HEK293T (cell line): ENCODE data around the gene ANAPC1.
"Not testable (repeated sequence)": the region's sequence is repeated elsewhere in the genome, so short reads cannot be mapped to it uniquely, and the experiment has no call there.

Experiments
- ARNT ChIP-seq: fragments of 450-650 bp; IDR thresholded peaks from 2 replicates; pipeline ENCODE4 v1.6.1; 2017; ENCODE audit warnings: mild to moderate bottlenecking
- BHLHE40 ChIP-seq: fragments of 450-650 bp; IDR thresholded peaks from 2 replicates; pipeline ENCODE4 v1.6.1; 2016; ENCODE audit warnings: mild to moderate bottlenecking, moderate library complexity, borderline replicate concordance
- CTBP1 ChIP-seq: fragments of 450-650 bp; IDR thresholded peaks from 2 replicates; pipeline ENCODE4 v1.6.1; 2016; ENCODE audit warnings: borderline replicate concordance
- ELF4 ChIP-seq: fragments of 450-650 bp; IDR thresholded peaks from 2 replicates; pipeline ENCODE4 v1.6.1; 2017; ENCODE audit warnings: antibody characterized with exemption
- FOXA1 ChIP-seq: fragments of 450-650 bp; IDR thresholded peaks from 2 replicates; pipeline ENCODE4 v1.6.1; 2016; ENCODE audit warnings: mild to moderate bottlenecking
- FOXK2 ChIP-seq: fragments of 450-650 bp; IDR thresholded peaks from 2 replicates; pipeline ENCODE4 v1.6.1; 2016; ENCODE audit warnings: mild to moderate bottlenecking
- HDGF ChIP-seq: fragments of 450-650 bp; IDR thresholded peaks from 2 replicates; pipeline ENCODE4 v1.6.1; 2017; ENCODE audit warnings: antibody characterized with exemption, borderline replicate concordance
- LEF1 ChIP-seq: fragments of 450-650 bp; IDR thresholded peaks from 2 replicates; pipeline ENCODE4 v1.6.1; 2017; ENCODE audit warnings: mild to moderate bottlenecking, borderline replicate concordance
- SP1 ChIP-seq: fragments of 450-650 bp; IDR thresholded peaks from 2 replicates; pipeline ENCODE4 v1.6.1; 2017
- SUZ12 ChIP-seq: fragments of 450-650 bp; IDR thresholded peaks from 2 replicates; pipeline ENCODE4 v1.6.1; 2016; ENCODE audit warnings: mild to moderate bottlenecking
- TARDBP ChIP-seq: fragments of 450-650 bp; IDR thresholded peaks from 2 replicates; pipeline ENCODE4 v1.6.1; 2016
- ZNF384 ChIP-seq: fragments of 450-650 bp; IDR thresholded peaks from 2 replicates; pipeline ENCODE4 v1.6.1; 2016

- not testable (repeated sequence) for TF ChIP-seq ELF4, FOXA1, HDGF, CTBP1, BHLHE40, ARNT, ZNF384, LEF1, SP1, FOXK2, SUZ12, TARDBP
Measured at GRCh38 chr2:111850646-111851045, 33.3 kb downstream of the ANAPC1 start.
